GM21526 (cell line): ENCODE data around the gene OR5A1.
"Not testable (repeated sequence)": the region's sequence is repeated elsewhere in the genome, so short reads cannot be mapped to it uniquely, and the experiment has no call there.

Source experiments
- ATAC-seq: cut with Tn5 transposase; IDR thresholded peaks from one replicate; pipeline ENCODE4 v1.9.1; 2021; ENCODE audit warnings: moderate library complexity; ENCODE audit not compliant: unreplicated experiment, low FRiP score

The OR5A1 gene

DNA sequence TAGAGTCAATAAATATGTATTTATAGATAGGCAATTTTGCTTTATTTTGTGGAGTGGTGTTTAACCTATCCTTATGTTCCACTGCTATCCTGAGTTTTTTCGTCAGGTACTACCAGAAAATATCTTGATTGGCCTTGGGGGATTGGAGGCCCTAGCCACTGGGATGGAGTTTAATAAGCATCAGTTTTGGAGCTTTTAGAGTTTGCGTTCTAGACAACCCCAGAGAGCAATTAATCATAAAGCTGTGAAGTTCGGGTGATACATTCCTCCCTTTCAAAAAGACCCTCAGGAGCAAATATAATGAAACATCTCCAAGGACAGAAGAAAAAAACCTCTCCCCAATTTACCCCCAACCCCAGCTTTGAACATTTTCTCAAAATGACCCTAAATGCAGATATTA, at the start of gene OR5A1:
Gene OR5A1, plus strand, starts transcription at position 301 of the 400 bp plus-strand sequence. CDS start 6,700 bp downstream, outside the sequence.
- ATAC-seq = no peak

DNA sequence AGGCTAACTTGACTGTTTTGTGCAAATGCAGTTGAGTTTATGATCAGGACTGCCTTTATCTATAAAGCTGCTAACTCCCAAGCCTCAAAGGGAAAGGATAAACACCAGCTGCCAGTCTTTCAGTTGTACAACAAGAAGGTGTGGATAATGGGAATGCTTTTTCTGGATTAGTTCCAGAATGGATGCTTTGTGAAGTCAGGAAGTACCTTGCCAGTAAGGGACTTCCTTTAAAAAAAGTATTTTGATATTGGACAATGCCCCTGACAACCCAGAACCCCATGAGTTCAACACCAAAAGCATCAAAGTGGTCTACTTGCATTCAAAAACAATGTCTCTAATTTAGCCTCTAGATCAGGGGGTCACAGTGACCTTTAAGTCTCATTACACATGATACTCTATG, 42.1 kb upstream of the OR5A1 start:
- no peak for ATAC-seq

DNA sequence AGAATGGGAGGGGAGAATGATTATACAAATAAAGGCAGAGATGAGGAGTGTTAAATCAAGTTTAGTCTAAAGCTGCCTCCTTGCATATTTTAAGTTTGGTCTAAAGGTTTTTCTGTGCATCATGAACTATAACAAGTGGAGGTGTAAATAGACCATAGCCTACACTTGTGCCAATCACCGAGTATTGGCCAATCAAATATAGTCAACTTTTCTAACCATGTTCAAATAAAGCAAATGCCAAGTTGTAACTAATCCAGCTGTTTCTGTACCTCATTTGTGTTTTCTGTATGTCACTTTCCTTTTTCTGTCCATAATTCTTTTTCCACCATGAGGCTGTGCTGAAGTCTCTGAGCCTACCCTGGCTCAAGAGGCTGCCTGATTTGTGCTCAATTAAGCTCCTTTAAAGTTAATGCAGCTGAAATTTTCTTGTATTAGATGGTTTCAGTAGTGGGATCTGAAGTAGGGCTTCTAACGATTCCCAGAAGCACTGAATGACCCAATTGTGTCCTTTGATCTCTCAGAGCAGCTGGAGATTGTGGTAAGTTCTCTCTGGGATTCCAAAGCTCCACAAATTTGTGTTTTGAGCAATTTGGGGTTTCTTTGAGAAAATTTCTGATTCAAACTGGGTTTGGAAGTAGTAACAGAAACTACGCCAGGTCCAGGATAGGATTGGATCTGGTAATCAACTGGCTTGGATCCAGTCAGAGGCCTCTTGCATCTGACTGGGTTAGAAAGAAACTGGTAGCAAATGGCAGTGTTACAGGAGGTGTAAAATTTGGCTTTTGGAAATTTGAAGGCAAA, 35.6 kb upstream of the OR5A1 start:
- ATAC-seq = no peak

DNA sequence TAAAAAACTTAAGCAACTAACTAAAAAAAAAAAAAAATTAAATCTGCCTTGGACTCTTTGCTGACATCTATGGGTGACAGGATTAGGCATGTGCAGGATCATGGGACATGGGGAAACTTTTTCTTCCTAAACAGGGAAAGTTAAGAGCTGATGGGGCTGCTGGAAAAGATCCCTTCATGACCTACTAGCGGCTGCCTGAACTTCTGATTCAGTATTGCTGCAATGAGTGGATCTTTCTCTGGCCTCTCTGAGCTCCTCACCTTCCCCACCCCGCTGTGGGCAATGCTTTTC, 35.1 kb upstream of the OR5A1 start:
- ATAC-seq = no peak

DNA sequence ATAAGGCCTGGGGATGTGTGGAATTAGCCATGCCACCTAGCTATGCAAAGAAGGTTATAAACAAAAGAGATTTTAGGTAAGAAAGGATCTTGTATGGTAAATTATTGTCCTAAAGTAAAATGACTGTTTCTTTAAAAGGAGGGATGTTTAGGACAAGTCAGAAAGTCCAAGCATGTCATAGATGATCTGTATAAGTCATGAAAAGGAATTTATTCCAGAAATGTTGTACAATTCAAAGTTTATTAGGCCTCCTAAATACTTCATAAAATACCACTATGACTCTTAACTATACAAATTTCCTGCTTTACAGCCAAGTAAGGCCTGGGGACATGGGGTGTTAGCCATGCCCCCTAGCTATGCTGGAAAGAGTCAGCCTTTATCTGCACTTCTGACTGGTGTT, 32.7 kb upstream of the OR5A1 start:
- no peak for ATAC-seq

DNA sequence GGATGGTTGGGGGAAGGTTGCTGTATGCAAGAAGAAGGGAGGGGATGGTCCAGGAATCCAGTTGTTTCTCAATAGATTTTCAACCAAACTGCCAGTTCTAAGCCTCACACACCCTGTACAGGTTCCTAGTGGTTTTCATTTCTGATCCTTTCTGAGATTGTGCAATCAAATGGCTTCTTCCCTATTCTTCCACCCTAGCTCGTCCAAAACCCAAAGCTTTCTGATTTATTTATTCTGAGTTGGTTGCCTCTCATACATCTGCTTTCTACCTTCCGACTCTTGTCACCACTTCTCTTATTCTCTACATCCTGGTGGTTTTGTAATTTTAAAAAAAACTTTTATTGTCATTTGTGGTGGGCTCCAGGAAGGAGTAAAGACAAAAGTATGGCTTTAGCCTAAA, 22.6 kb upstream of the OR5A1 start:
- no peak for ATAC-seq

DNA sequence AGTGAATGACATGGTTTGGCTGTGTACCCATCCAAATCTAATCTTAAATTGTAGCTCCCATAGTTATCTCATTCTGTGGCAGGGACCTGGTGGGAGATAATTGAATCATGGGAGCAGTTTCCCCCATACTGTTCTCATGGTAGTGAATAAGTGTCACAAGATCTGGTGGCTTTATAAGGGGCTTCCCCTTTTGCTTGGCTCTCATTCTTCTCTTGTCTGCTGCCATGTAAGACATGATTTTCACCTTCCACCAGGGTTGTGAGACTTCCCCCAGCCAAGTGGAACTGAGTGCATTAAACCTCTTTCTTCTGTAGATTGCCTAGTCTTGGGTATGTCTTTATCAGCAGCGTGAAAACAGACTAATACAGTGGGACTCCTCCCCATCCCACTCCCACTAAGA, 21.2 kb upstream of the OR5A1 start:
- no peak for ATAC-seq

DNA sequence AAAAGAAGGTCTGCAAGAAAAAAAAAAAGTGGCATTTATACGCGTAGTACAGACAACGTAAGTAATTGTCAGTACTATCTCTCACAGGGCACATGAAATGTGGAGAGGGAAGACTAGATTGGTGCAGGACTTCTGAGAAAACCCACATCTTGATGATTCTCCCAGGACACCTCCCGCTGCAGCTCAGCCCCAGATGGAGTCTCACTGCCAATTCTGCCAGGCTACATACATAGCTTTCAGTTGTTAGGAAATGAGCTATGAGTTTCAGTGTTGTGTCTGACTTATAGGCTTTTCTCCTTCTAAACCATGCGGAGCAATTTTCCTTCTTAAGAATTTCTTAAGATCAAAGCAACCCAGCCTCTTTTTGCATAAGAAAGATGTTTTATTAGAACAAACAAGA, 19.7 kb upstream of the OR5A1 start:
- ATAC-seq = no peak

DNA sequence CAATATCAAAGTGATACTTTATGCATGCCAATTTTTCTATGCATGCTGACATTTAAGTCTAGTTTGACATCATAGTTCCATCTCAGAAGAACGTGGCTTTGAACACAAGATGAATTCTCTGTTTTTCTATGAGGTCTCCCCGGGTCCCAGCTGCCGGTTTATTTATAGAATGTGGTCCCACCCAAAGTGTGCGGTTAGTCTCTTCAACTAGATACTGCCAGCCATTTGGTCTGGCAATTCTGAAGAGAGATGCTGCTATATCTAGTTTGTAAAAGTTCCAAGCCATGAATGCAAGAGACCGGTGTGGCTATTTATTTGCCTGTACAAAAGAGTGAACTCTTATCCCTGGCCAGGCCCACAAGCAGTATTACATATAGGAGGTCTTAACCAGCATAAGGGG, 19.2 kb upstream of the OR5A1 start:
- ATAC-seq = no peak

DNA sequence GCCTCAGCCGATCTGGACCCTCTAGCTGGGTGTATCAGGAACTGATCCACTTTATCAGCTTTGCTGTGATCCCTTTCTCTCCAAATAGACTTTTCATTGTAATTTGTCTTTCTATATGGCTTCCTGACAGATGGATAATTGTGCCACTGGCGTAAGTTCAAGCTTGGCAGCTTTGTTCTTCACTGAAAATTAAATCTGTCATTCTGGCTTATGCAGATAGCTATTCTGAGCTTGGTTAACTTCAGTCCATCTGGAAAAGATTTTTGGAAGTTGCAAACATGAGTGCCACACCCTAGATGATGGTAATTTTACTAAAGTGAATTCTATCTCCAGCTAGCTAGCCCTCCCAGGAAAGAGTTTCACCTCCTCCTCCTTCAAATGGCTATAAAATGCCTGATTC, 18.1 kb upstream of the OR5A1 start:
- no peak for ATAC-seq

DNA sequence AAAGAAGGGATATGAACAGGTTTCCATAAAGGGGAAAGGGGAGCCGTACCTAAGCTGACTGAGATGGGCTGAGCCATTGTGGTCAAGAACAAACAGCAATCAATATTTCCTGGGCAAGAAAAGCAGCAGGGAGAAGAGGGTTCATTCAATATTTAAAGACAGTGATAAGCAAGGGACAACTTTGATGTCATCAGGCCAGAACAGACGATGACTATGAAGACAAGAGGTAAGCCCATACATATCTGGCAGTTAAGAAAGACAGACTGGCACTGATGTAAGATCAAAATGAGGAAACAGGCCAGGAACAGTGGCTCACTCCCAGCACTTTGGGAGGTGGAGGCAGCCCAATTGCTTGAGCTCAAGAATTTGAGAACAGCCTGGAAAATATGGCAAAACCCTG, 12.4 kb upstream of the OR5A1 start:
- ATAC-seq = no peak

DNA sequence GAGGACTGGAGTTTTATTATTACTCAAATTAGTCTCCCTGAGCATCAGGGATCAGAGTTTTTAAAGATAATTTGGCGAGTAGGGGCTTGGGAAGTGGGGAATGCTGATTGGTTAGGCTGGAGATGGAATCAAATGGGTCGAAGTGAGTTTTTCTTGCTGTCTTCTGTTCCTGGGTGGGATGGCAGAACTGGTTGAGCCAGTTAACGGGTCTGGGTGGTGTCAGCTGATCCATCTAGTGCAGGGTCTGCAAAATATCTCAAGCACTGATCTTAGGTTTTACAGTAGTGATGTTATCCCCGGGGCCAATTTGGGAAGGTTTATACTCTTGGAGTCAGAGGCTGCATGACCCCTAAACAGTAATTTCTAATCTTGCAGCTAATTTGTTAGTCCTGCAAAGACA, 11.1 kb upstream of the OR5A1 start:
- ATAC-seq = no peak

DNA sequence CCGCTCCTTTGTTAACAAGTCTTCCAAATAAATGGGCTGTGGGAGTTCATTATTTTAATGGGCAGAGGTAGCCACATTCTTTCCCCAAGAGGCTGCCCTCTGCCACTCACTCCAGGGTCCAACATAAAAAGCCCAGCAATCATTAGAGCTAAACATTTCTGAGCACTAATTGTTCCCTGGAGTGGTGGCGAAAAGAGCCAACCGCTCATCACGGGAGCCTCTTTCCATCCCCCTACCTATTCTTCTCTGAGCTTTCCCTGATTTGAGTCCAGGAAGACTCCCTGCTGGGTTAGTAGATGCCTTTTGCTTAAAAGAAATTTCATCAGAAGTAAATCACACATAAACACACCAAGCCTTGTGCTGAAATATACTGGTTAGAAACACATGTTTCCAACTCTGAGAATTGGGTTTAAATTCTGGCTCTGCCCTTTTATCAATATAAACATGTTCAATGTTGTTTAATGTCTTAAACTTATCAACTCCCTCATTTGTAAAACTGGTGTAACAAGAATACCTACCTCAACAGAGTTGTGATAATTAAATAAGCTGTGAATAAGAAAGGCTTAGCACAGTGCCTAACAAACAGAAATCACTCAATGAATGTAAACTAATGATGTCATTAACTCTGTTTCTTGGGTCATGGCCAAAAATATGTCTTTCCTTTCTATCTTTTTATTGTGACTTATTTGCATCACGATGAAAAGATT, 9.8 kb upstream of the OR5A1 start, which contains the start of gene OR5A2:
Gene OR5A2, minus strand, starts transcription at position 53 of the 707 bp plus-strand sequence. CDS start 3,460 bp downstream, outside the sequence.
- no peak for ATAC-seq

DNA sequence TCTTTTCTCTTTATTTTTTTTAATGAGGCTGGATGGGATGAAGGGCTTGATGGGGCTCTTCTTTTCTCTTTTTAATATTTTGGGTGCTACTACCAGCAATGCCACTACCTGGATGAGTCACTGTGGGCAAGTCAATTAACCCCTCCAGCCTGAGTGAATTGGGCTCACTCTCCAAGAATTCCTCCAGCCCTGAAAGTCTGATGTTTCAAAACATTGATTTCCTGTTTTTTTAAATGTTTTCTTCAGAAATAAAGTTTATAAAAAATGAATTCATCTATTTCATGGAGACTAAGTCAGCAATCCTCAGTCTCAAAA, 9.2 kb upstream of the OR5A1 start:
- ATAC-seq = no peak

DNA sequence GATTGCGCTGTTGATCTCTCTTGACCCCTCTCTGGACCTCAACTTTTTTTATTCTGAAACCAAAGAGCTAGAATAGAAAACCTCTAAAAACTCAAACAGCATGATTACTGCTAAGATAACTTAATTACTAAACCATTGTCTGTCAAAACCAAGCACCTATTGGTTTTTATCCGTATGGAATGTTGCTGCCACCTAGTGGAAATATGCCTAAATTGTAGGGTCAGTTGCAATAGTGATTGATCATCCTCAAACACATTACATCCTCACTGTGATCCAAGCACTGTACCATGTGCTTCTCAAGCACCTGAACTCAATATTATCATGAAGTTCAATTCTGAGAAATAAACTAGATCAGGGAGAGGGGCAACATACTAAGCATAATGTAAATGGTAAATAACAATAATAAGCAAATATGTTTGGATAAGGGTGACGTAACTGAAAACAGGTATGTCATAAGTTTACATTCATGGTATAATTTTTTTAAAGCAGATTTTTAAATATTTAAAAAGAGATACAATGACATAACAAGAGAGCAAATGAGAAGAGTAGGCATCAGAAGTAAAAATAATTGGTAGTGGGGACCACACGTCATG, 6.2 kb upstream of the OR5A1 start:
- peak; percentile 85 for ATAC-seq

DNA sequence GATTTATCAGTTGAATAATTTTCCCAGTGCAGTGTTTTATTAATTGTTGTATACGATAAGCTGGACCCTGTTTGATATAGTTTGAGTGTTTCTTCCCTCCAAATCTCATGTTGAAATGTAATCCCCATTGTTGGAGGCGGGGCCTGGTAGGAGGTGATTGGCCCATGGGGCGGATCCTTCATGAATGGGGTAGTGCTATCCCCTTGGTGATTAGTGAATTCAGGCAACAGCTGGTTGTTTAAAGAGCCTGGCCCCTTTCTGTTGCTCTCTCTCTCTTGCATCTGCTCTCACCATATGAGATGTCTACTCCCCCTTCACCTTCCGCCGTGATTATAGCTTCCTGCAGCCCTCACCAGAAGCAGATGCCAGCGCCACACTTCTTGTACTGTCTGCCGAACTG, 1.5 kb downstream of the OR5A1 start:
- ATAC-seq = no peak

DNA sequence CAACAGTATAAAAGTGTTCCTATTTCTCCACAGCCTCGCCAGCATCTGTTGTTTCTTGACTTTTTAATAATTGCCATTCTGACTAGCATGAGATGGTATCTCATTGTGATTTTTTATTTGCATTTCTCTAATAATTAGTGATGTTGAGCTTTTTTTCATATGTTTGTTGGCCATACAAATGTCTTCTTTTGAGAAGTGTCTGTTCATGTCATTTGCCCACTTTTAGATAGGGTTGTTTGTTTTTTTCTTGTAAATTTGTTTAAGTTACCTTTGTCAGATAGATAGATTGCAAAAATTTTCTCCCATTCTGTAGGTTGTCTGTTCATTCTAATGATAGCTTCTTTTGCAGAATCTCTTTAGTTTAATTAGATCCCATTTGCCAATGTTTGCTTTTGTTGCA, 9.4 kb downstream of the OR5A1 start:
- ATAC-seq = not testable (repeated sequence)

DNA sequence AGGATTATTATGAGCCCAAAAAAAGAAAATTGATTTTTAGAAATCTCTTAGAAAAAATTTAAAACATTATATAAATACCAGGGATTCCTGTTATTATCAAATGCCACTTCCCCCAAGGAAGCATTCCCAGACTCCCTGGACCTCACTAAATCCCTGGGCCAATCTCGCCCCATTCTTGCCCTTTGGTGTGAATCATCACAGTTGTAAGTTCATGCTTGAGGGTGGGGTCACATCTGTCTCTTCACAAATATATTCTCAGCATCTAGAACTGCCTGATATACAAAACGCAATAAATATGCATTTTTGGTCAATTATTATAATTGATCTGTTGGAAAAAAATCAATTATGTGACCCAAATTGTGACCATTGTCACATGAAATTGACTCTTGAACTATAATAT, 12.2 kb downstream of the OR5A1 start:
- ATAC-seq = no peak

DNA sequence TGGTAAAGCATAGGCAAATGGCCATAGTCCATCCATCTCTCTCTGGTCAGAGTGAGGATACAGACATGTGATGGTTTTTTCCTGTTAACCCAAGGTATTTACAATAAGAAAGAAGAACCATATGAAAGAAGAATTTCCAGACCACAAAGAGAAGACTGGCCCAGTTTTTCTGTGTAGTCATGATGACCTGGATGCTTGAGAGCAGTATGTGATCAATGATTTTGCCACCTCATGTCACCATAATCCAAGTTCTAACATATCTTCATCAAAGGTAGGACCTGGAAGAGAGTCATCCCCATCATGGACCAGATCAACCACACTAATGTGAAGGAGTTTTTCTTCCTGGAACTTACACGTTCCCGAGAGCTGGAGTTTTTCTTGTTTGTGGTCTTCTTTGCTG, 20.4 kb downstream of the OR5A1 start, which contains the start of gene OR4D6:
Gene OR4D6, plus strand, starts transcription at position 301 of the 400 bp plus-strand sequence. Its CDS starts 0 bp downstream, at position 301.
- no peak for ATAC-seq

DNA sequence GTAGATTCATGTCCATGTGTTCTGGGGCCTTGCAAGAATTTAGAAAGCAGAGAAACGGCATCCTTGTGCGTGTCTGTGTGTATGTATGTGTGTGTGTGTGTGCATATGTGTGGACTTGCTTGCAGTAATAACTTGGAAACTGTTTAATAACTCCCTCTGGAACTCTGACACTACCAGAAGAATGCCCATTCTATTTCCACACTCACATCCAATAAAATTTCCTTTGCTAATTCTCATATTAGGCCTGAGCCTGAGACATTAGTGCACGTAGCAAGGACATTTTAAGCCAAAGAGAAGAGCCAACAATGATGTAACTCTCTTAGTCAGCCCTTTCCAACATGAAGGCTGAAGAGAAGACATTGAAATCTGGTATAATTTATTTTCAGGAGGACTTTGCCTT, 23.6 kb downstream of the OR5A1 start:
- no peak for ATAC-seq

DNA sequence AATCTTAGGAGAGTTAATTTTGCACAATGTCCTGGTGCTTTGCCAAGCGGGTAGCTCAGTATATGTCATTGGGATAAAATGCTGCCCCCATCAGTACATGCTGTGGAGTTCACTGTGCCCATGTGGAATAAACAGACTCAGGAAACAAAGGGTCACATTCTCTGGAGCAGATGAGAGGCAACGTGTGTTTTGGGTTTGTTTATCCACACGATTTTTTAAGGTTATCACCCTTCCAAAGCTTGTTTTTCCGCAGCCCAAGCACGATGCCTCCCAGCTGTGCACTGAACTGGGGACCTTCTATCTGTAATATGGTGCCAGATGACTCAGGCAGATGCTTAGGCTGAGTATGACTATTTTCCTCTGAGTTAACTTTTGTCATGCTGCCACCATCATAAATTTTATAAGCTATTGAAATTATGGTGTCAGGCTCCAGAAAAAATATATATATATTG, 26.9 kb downstream of the OR5A1 start:
- no peak for ATAC-seq

DNA sequence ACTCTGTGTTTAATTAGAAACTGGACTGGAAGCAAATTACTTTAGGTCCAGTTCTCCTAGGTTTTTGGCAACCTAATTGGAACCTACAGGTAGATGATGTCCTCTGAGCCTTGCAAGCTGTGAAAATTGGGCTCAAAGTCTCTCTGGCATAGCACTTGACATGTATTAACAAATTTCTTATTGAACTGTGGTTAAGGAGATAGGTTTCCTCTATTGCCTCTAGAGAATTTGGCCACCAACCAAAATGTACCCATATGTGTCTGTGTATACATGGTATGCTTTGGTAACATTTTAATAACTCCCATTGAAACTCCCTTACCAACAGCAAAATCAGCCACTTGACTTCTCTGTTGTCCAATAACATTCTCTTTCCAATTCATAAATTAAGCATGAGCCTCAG, 36.7 kb downstream of the OR5A1 start, which contains the start of gene OR4D10:
Gene OR4D10, plus strand, starts transcription at position 301 of the 400 bp plus-strand sequence. CDS start 4,115 bp downstream, outside the sequence.
- ATAC-seq = no peak
